Right lobe of liver (tissue), 6 donors: ENCODE results near the gene COL17A1. TPM values are rescaled to one million over a fixed set of nuclear protein-coding genes. Genes with fewer than 3 reads are reported as not detected.

Experiments
- ATAC-seq, 4 donors: fragments of 200-7000 bp; cut with Tn5 transposase; one replicate each; pipeline ENCODE4 v1.9.1; 2020; ENCODE audit warnings: mild to moderate bottlenecking in 4 of 4, moderate library complexity in 4 of 4
- DNase-seq, 3 donors: peaks; one replicate each; pipeline ENCODE4 v3.0.0-alpha.2; 2020
- H3K27ac ChIP-seq, 3 donors: fragments of 200-600 bp; one replicate each; pipeline ENCODE4 v1.8.0; 2022
- H3K27me3 ChIP-seq, 2 donors: fragments of 200-600 bp; one replicate each; pipeline ENCODE4 v1.8.0; 2022
- H3K36me3 ChIP-seq, 4 donors: fragments of 200-600 bp; sonication (generic) in 1 of 4; one replicate each; pipeline versions ENCODE4 v1.5.1 to v1.8.0; 2017 to 2022; ENCODE audit warnings: control low read depth in 1 of 4
- H3K4me1 ChIP-seq, 4 donors: fragments of 200-600 bp; sonication (generic) in 1 of 4; one replicate each; pipeline versions ENCODE4 v1.5.1 to v1.8.0; 2017 to 2022; ENCODE audit warnings: control low read depth in 1 of 4
- H3K4me3 ChIP-seq, 3 donors: fragments of 200-600 bp; one replicate each; pipeline ENCODE4 v1.8.0; 2022
- H3K9me3 ChIP-seq, 4 donors: fragments of 200-600 bp; sonication (generic) in 1 of 4; one replicate each; pipeline versions ENCODE4 v1.5.1 to v1.8.0; 2017 to 2022; ENCODE audit warnings: control low read depth in 1 of 4
- CTCF ChIP-seq, 4 donors: fragments of 200-600 bp in 3 of 4; fragments of 450-650 bp in 1 of 4; IDR thresholded peaks; one replicate each; pipeline versions ENCODE4 v1.5.1 to v1.8.0; 2016 to 2022; ENCODE audit warnings: antibody characterized with exemption in 4 of 4, mild to moderate bottlenecking in 2 of 4
- POLR2A ChIP-seq: fragments of 450-650 bp; IDR thresholded peaks from one replicate; pipeline ENCODE4 v1.6.1; 2017; ENCODE audit warnings: antibody characterized with exemption, mild to moderate bottlenecking
- WGBS: methylation state at CpG from one replicate; pipeline ENCODE4 v1.1.6; 2018; ENCODE audit warnings: low coverage, low lambda C conversion rate; ENCODE audit not compliant: insufficient coverage; ENCODE audit errors: missing lambda C conversion rate; 5-methylcytosine and 5-hydroxymethylcytosine counted together
- intact Hi-C, 2 donors: fragments of 100-400 bp; cut with DNase I; formaldehyde crosslinking; loops; one replicate each; pipeline versions ENCODE4 v1.11.2 to v1.14.1; 2022
- total RNA-seq, 6 experiments: library from RNA; depleted of rRNA in 2 of 6; stranded (reverse); fragments of >200 nt in 2 of 6; fragmentation: NEBNext Ultra II Directional in 3 of 6; extraction: Animal tissue kit (Norgen Biotek cat#: 25700) in 3 of 6; gene quantifications; one replicate each; pipeline versions ENCODE4 v1.1.0 to v1.2.4, GENCODE V29; 2016 to 2023
- donor health status: DM: no; HTN: yes; CAD: no.
- donor health status: DM: no; HTN: no; CAD: no.
- donor health status: DM: no; HTN: no; CAD: no.
- donor health status: DM: no; HTN: yes; CAD: no.
- donor health status: DM: no; HTN: yes; CAD: no.

Gene COL17A1
- total RNA-seq, 6 experiments from 2014 or later = 0.11 to 0.12 TPM; not detected in 4

GRCh38 chr10:103995134-103995533, 90.5 kb downstream of the COL17A1 start:
- TF ChIP-seq CTCF (IDR thresholded peaks at IDR 0.05) (no peak), POLR2A (no peak)
- H3K36me3 ChIP-seq = peaks cover 0 to 9% (median 4%) of the 10 kb centered on the region in 4 donors
- 63% methylated on average over 1 of the region's 1 CpG for WGBS
- DNase-seq = no peak
- no peaks in the 10 kb centered on the region for H3K9me3 ChIP-seq
- H3K4me1 ChIP-seq = no peaks in the 10 kb centered on the region
- no peak overlapping the region for H3K4me3 ChIP-seq
- no peaks in the 10 kb centered on the region for H3K27me3 ChIP-seq
- intact Hi-C loops = no loop called here
- no peak for ATAC-seq
- H3K27ac ChIP-seq = no peak overlapping the region

GRCh38 chr10:103991393-103992128, 94.1 kb downstream of the COL17A1 start:
- Histone ChIP-seq H3K4me1 (no peaks in the 10 kb centered on the region), H3K36me3 (no peaks in the 10 kb centered on the region), H3K27ac (no peak overlapping the region), H3K9me3 (no peaks in the 10 kb centered on the region), H3K27me3 (no peaks in the 10 kb centered on the region), H3K4me3 (no peak overlapping the region)
- no peak for TF ChIP-seq POLR2A
- TF ChIP-seq CTCF (IDR thresholded peaks at IDR 0.05) = no peak
- 93% methylated on average over 3 of the region's 3 CpGs for WGBS
- intact Hi-C loops = no loop called here
- no peak for DNase-seq
- no peak for ATAC-seq

GRCh38 chr10:103990531-103990930, 95.1 kb downstream of the COL17A1 start:
- 82% methylated on average over 1 of the region's 1 CpG for WGBS
- intact Hi-C loops = no loop called here
- Histone ChIP-seq H3K36me3 (no peaks in the 10 kb centered on the region), H3K27ac (no peak overlapping the region), H3K9me3 (no peaks in the 10 kb centered on the region), H3K4me3 (no peak overlapping the region), H3K27me3 (no peaks in the 10 kb centered on the region), H3K4me1 (no peaks in the 10 kb centered on the region)
- ATAC-seq (no peak), DNase-seq (no peak)
- no peak for TF ChIP-seq POLR2A
- TF ChIP-seq CTCF (IDR thresholded peaks at IDR 0.05) = no peak

- intact Hi-C loops = no loop called here
- Histone ChIP-seq H3K27me3 (no peaks in the 10 kb centered on the region), H3K27ac (no peak overlapping the region), H3K36me3 (no peaks in the 10 kb centered on the region), H3K4me3 (no peak overlapping the region), H3K4me1 (no peaks in the 10 kb centered on the region), H3K9me3 (no peaks in the 10 kb centered on the region)
- ATAC-seq (no peak), DNase-seq (no peak)
- no peak for TF ChIP-seq POLR2A
- TF ChIP-seq CTCF (IDR thresholded peaks at IDR 0.05) = no peak
- 72% methylated on average over 3 of the region's 3 CpGs for WGBS
Measured at GRCh38 chr10:103990121-103990520, 95.6 kb downstream of the COL17A1 start.
